ENCODE measurements around the gene NPPC.

The NPPC gene

GRCh38 chr2:231922311-231923009 is 3.7 kb downstream of the NPPC start:
- Histone ChIP-seq H3K36me3 (ENCODE audit: control insufficient read depth, insufficient read depth, low read length) (no peaks in the 10 kb centered on the region), H3K27ac (ENCODE audit: insufficient read depth, low read length, poor library complexity, severe bottlenecking) (no peak overlapping the region), H3K4me3 (ENCODE audit: insufficient read depth, low read depth, low read length, poor library complexity, severe bottlenecking) (no peak overlapping the region), H3K4me1 (ENCODE audit: control insufficient read depth, insufficient read depth, low read length, poor library complexity, severe bottlenecking) (peaks cover 23% of the 10 kb centered on the region), H3K9me3 (ENCODE audit: control insufficient read depth, low read length) (no peaks in the 10 kb centered on the region), H3K27me3 (replicated peaks; ENCODE audit: control insufficient read depth, insufficient read depth, low read length, poor library complexity, severe bottlenecking) (peaks cover 37% of the 10 kb centered on the region)
- DNase-seq: no peak

- H3K9me3 ChIP-seq (ENCODE audit: control insufficient read depth, low read length): no peaks in the 10 kb centered on the region
- no peaks in the 10 kb centered on the region for H3K36me3 ChIP-seq (ENCODE audit: control insufficient read depth, insufficient read depth, low read length)
- H3K4me1 ChIP-seq (ENCODE audit: control insufficient read depth, insufficient read depth, low read length, poor library complexity, severe bottlenecking): peaks cover 9% of the 10 kb centered on the region
- DNase-seq: no peak
- peaks cover 22% of the 10 kb centered on the region for H3K27me3 ChIP-seq (replicated peaks; ENCODE audit: control insufficient read depth, insufficient read depth, low read length, poor library complexity, severe bottlenecking)
- H3K27ac ChIP-seq (ENCODE audit: insufficient read depth, low read length, poor library complexity, severe bottlenecking): no peak overlapping the region
- no peak overlapping the region for H3K4me3 ChIP-seq (ENCODE audit: insufficient read depth, low read depth, low read length, poor library complexity, severe bottlenecking)
Measured at GRCh38 chr2:231920795-231921194, 5.4 kb downstream of the NPPC start.

GRCh38 chr2:231920366-231920765 is 5.8 kb downstream of the NPPC start:
- Histone ChIP-seq H3K36me3 (ENCODE audit: control insufficient read depth, insufficient read depth, low read length) (no peaks in the 10 kb centered on the region), H3K27ac (ENCODE audit: insufficient read depth, low read length, poor library complexity, severe bottlenecking) (no peak overlapping the region), H3K9me3 (ENCODE audit: control insufficient read depth, low read length) (no peaks in the 10 kb centered on the region), H3K4me1 (ENCODE audit: control insufficient read depth, insufficient read depth, low read length, poor library complexity, severe bottlenecking) (peaks cover 5% of the 10 kb centered on the region), H3K4me3 (ENCODE audit: insufficient read depth, low read depth, low read length, poor library complexity, severe bottlenecking) (no peak overlapping the region), H3K27me3 (replicated peaks; ENCODE audit: control insufficient read depth, insufficient read depth, low read length, poor library complexity, severe bottlenecking) (peaks cover 18% of the 10 kb centered on the region)
- no peak for DNase-seq

- H3K27me3 ChIP-seq (replicated peaks; ENCODE audit: control insufficient read depth, insufficient read depth, low read length, poor library complexity, severe bottlenecking): peaks cover 11% of the 10 kb centered on the region
- H3K4me3 ChIP-seq (ENCODE audit: insufficient read depth, low read depth, low read length, poor library complexity, severe bottlenecking): no peak overlapping the region
- no peak for DNase-seq
- no peaks in the 10 kb centered on the region for H3K9me3 ChIP-seq (ENCODE audit: control insufficient read depth, low read length)
- no peak overlapping the region for H3K27ac ChIP-seq (ENCODE audit: insufficient read depth, low read length, poor library complexity, severe bottlenecking)
- no peaks in the 10 kb centered on the region for H3K4me1 ChIP-seq (ENCODE audit: control insufficient read depth, insufficient read depth, low read length, poor library complexity, severe bottlenecking)
- H3K36me3 ChIP-seq (ENCODE audit: control insufficient read depth, insufficient read depth, low read length): no peaks in the 10 kb centered on the region
Measured at GRCh38 chr2:231919341-231920035, 6.7 kb downstream of the NPPC start.

GRCh38 chr2:231918501-231919330 is 7.5 kb downstream of the NPPC start:
- H3K27ac ChIP-seq (ENCODE audit: insufficient read depth, low read length, poor library complexity, severe bottlenecking): no peak overlapping the region
- H3K4me3 ChIP-seq (ENCODE audit: insufficient read depth, low read depth, low read length, poor library complexity, severe bottlenecking): no peak overlapping the region
- H3K27me3 ChIP-seq (replicated peaks; ENCODE audit: control insufficient read depth, insufficient read depth, low read length, poor library complexity, severe bottlenecking): peaks cover 4% of the 10 kb centered on the region
- no peaks in the 10 kb centered on the region for H3K9me3 ChIP-seq (ENCODE audit: control insufficient read depth, low read length)
- DNase-seq: no peak
- no peaks in the 10 kb centered on the region for H3K36me3 ChIP-seq (ENCODE audit: control insufficient read depth, insufficient read depth, low read length)
- H3K4me1 ChIP-seq (ENCODE audit: control insufficient read depth, insufficient read depth, low read length, poor library complexity, severe bottlenecking): no peaks in the 10 kb centered on the region

GRCh38 chr2:231917280-231918066 is 8.7 kb downstream of the NPPC start:
- no peak overlapping the region for H3K4me3 ChIP-seq (ENCODE audit: insufficient read depth, low read depth, low read length, poor library complexity, severe bottlenecking)
- no peaks in the 10 kb centered on the region for H3K27me3 ChIP-seq (replicated peaks; ENCODE audit: control insufficient read depth, insufficient read depth, low read length, poor library complexity, severe bottlenecking)
- no peaks in the 10 kb centered on the region for H3K36me3 ChIP-seq (ENCODE audit: control insufficient read depth, insufficient read depth, low read length)
- H3K4me1 ChIP-seq (ENCODE audit: control insufficient read depth, insufficient read depth, low read length, poor library complexity, severe bottlenecking): no peaks in the 10 kb centered on the region
- no peak for DNase-seq
- no peak overlapping the region for H3K27ac ChIP-seq (ENCODE audit: insufficient read depth, low read length, poor library complexity, severe bottlenecking)
- H3K9me3 ChIP-seq (ENCODE audit: control insufficient read depth, low read length): no peaks in the 10 kb centered on the region

GRCh38 chr2:231914077-231914690 is 12.0 kb downstream of the NPPC start:
- Histone ChIP-seq H3K4me1 (ENCODE audit: control insufficient read depth, insufficient read depth, low read length, poor library complexity, severe bottlenecking) (no peaks in the 10 kb centered on the region), H3K9me3 (ENCODE audit: control insufficient read depth, low read length) (no peaks in the 10 kb centered on the region), H3K4me3 (ENCODE audit: insufficient read depth, low read depth, low read length, poor library complexity, severe bottlenecking) (no peak overlapping the region), H3K27me3 (replicated peaks; ENCODE audit: control insufficient read depth, insufficient read depth, low read length, poor library complexity, severe bottlenecking) (no peaks in the 10 kb centered on the region), H3K27ac (ENCODE audit: insufficient read depth, low read length, poor library complexity, severe bottlenecking) (no peak overlapping the region), H3K36me3 (ENCODE audit: control insufficient read depth, insufficient read depth, low read length) (no peaks in the 10 kb centered on the region)
- DNase-seq: no peak

- H3K27ac ChIP-seq (ENCODE audit: insufficient read depth, low read length, poor library complexity, severe bottlenecking): no peak overlapping the region
- H3K9me3 ChIP-seq (ENCODE audit: control insufficient read depth, low read length): no peaks in the 10 kb centered on the region
- no peak for DNase-seq
- H3K27me3 ChIP-seq (replicated peaks; ENCODE audit: control insufficient read depth, insufficient read depth, low read length, poor library complexity, severe bottlenecking): no peaks in the 10 kb centered on the region
- no peaks in the 10 kb centered on the region for H3K4me1 ChIP-seq (ENCODE audit: control insufficient read depth, insufficient read depth, low read length, poor library complexity, severe bottlenecking)
- H3K4me3 ChIP-seq (ENCODE audit: insufficient read depth, low read depth, low read length, poor library complexity, severe bottlenecking): no peak overlapping the region
- H3K36me3 ChIP-seq (ENCODE audit: control insufficient read depth, insufficient read depth, low read length): no peaks in the 10 kb centered on the region
Measured at GRCh38 chr2:231911381-231911780, 14.8 kb downstream of the NPPC start.

GRCh38 chr2:231910771-231911170 is 15.4 kb downstream of the NPPC start:
- no peak overlapping the region for H3K4me3 ChIP-seq (ENCODE audit: insufficient read depth, low read depth, low read length, poor library complexity, severe bottlenecking)
- H3K36me3 ChIP-seq (ENCODE audit: control insufficient read depth, insufficient read depth, low read length): no peaks in the 10 kb centered on the region
- no peaks in the 10 kb centered on the region for H3K4me1 ChIP-seq (ENCODE audit: control insufficient read depth, insufficient read depth, low read length, poor library complexity, severe bottlenecking)
- H3K27ac ChIP-seq (ENCODE audit: insufficient read depth, low read length, poor library complexity, severe bottlenecking): no peak overlapping the region
- no peak for DNase-seq
- no peaks in the 10 kb centered on the region for H3K9me3 ChIP-seq (ENCODE audit: control insufficient read depth, low read length)
- H3K27me3 ChIP-seq (replicated peaks; ENCODE audit: control insufficient read depth, insufficient read depth, low read length, poor library complexity, severe bottlenecking): no peaks in the 10 kb centered on the region
